Psoas muscle (tissue), 8 donors: ENCODE measurements around the gene ARSA. TPM values are rescaled to one million over a fixed set of nuclear protein-coding genes. Genes with fewer than 3 reads are reported as not detected.
A peak's percentile ranks its signal among the peaks of the same experiment; 100 is the strongest.

Source experiments
- ATAC-seq, 4 donors: fragments of 200-7000 bp; cut with Tn5 transposase; one replicate each; pipeline ENCODE4 v1.9.1; 2020; ENCODE audit warnings: moderate library complexity in 3 of 4, mild to moderate bottlenecking in 2 of 4
- DNase-seq, 2 donors: peaks; one replicate each; pipeline ENCODE4 v3.0.0-alpha.2; 2020
- H3K27ac ChIP-seq: fragments of 200-600 bp; one replicate; pipeline ENCODE4 v1.8.0; 2022
- H3K27me3 ChIP-seq, 3 donors: fragments of 200-600 bp in 1 of 3; one replicate each; pipeline versions ENCODE4 v1.6.1 to v1.8.0; 2013 to 2022; ENCODE audit warnings: low read length in 2 of 3, mild to moderate bottlenecking in 2 of 3, moderate library complexity in 1 of 3; ENCODE audit not compliant: insufficient read depth in 3 of 3
- H3K36me3 ChIP-seq, 2 donors: fragments of 200-600 bp in 1 of 2; one replicate each; pipeline versions ENCODE4 v1.6.1 to v1.8.0; 2013 to 2022; ENCODE audit warnings: low read depth in 1 of 2, mild to moderate bottlenecking in 1 of 2, moderate library complexity in 1 of 2; ENCODE audit not compliant: insufficient read depth in 1 of 2
- H3K4me1 ChIP-seq: fragments of 200-600 bp; one replicate; pipeline ENCODE4 v1.8.0; 2022
- H3K4me3 ChIP-seq: fragments of 200-600 bp; one replicate; pipeline ENCODE4 v1.8.0; 2022; ENCODE audit warnings: mild to moderate bottlenecking
- H3K9me3 ChIP-seq: fragments of 200-600 bp; one replicate; pipeline ENCODE4 v1.8.0; 2022
- WGBS, 3 donors: extraction: QIAGEN DNeasy Blood & Tissue Kit; methylation state at CpG; one replicate each; pipeline versions ENCODE4 v1.1.6 to v1.1.7; 2013; 5-methylcytosine and 5-hydroxymethylcytosine counted together
- intact Hi-C, 2 donors: fragments of 100-400 bp; cut with DNase I; formaldehyde crosslinking; loops; one replicate each; pipeline versions ENCODE4 v1.11.0 to v1.14.2; 2022
- polyA plus RNA-seq, 3 donors: library from polyadenylated mRNA; stranded (reverse); fragments of 200-250 nt; gene quantifications; one replicate each; pipeline ENCODE4 v1.2.3, GENCODE V29; 2013
- total RNA-seq, 4 donors: library from RNA; stranded (reverse); fragmentation: NEBNext Ultra II Directional in 2 of 4; extraction: Animal tissue kit (Norgen Biotek cat#: 25700) in 2 of 4; gene quantifications; one replicate each; pipeline versions ENCODE4 v1.2.1 to v1.2.4, GENCODE V29; 2021 to 2023
- TF ChIP-seq, protein P1 (sequence below): fragments of 200-600 bp; IDR thresholded peaks from one replicate; pipeline ENCODE4 v1.8.0; 2022; ENCODE audit warnings: antibody characterized with exemption
- donor health status: healthy with polysubstance abuse.
- donor health status: DM: no; HTN: no; CAD: no; lungs with moderate emphysema.
- donor health status: Bipolar disorder and iron deficiency.
- donor health status: healthy.
- donor health status: DM: yes; HTN: yes; CAD: no.
- donor health status: DM: no; HTN: no; CAD: no.
- donor health status: DM: no; HTN: no; CAD: no.
- donor health status: DM: yes; HTN: yes; CAD: no.

ARSA gene
- total and polyA plus RNA-seq, 7 donors: 8.3 to 13.6 (median 9.8) TPM

- peaks cover 0 to 65% (median 29%) of the 10 kb centered on the region in 3 donors for H3K27me3 ChIP-seq
- H3K36me3 ChIP-seq: no peaks in the 10 kb centered on the region
- no peak overlapping the region for H3K27ac ChIP-seq
- 82 to 84% (median 84%) methylated on average over 20 of the region's 20 CpGs for WGBS, 3 donors
- H3K4me3 ChIP-seq: no peak overlapping the region
- intact Hi-C loops: no loop called here
- DNase-seq: peak in 1 of 2 donors; percentile 36
- TF ChIP-seq, protein P1, sequence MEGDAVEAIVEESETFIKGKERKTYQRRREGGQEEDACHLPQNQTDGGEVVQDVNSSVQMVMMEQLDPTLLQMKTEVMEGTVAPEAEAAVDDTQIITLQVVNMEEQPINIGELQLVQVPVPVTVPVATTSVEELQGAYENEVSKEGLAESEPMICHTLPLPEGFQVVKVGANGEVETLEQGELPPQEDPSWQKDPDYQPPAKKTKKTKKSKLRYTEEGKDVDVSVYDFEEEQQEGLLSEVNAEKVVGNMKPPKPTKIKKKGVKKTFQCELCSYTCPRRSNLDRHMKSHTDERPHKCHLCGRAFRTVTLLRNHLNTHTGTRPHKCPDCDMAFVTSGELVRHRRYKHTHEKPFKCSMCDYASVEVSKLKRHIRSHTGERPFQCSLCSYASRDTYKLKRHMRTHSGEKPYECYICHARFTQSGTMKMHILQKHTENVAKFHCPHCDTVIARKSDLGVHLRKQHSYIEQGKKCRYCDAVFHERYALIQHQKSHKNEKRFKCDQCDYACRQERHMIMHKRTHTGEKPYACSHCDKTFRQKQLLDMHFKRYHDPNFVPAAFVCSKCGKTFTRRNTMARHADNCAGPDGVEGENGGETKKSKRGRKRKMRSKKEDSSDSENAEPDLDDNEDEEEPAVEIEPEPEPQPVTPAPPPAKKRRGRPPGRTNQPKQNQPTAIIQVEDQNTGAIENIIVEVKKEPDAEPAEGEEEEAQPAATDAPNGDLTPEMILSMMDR: no peak
- ATAC-seq: no peak
- H3K4me1 ChIP-seq: no peaks in the 10 kb centered on the region
- no peaks in the 10 kb centered on the region for H3K9me3 ChIP-seq
Measured at GRCh38 chr22:50605613-50606074, 22.3 kb downstream of the ARSA start.

- peak in 1 of 2 donors; percentile 41 for DNase-seq
Measured at GRCh38 chr22:50605002-50605612, 22.8 kb downstream of the ARSA start.

DNA sequence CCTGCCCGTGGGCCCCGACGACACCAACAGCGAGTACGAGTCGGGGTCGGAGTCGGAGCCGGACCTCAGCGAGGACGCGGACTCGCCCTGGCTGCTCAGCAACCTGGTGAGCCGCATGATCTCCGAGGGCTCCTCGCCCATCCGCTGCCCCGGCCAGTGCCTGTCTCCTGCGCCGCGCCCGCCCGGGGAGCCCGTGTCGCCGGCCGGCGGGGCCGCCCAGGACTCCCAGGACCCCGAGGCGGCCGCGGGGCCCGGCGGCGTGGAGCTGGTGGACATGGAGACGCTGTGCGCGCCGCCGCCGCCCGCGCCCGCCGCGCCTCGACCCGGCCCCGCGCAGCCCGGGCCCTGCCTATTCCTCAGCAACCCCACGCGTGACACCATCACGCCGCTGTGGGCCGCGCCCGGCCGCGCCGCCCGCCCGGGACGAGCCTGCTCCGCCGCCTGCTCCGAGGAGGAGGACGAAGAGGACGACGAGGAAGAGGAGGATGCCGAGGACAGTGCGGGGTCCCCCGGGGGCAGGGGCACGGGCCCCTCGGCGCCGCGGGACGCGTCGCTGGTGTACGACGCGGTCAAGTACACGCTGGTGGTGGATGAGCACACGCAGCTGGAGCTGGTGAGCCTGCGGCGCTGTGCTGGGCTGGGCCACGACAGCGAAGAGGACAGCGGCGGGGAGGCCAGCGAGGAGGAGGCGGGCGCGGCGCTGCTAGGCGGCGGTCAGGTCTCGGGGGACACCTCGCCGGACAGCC lies 23.5 kb downstream of the ARSA start:
- intact Hi-C loops: no loop called here
- ATAC-seq: no peak
- Histone ChIP-seq H3K27ac (no peak overlapping the region), H3K9me3 (no peaks in the 10 kb centered on the region), H3K27me3 (peaks cover 0 to 71% (median 29%) of the 10 kb centered on the region in 3 donors), H3K36me3 (no peaks in the 10 kb centered on the region), H3K4me1 (no peaks in the 10 kb centered on the region), H3K4me3 (no peak overlapping the region)
- no peak for DNase-seq
- WGBS, 3 donors: 45 to 48% (median 45%) methylated on average over 80 to 103 of the region's 103 CpGs
- TF ChIP-seq, protein P1: no peak

More at GRCh38 chr22:50605002-50605612, 22.8 kb downstream of the ARSA start:
- Histone ChIP-seq H3K9me3 (no peaks in the 10 kb centered on the region), H3K4me1 (no peaks in the 10 kb centered on the region), H3K27ac (no peak overlapping the region), H3K36me3 (no peaks in the 10 kb centered on the region), H3K27me3 (peaks cover 0 to 65% (median 29%) of the 10 kb centered on the region in 3 donors), H3K4me3 (no peak overlapping the region)
- TF ChIP-seq, protein P1: no peak
- ATAC-seq: no peak
- intact Hi-C loops: no loop called here
- WGBS, 3 donors: 78 to 80% (median 79%) methylated on average over 20 to 23 of the region's 23 CpGs

DNA sequence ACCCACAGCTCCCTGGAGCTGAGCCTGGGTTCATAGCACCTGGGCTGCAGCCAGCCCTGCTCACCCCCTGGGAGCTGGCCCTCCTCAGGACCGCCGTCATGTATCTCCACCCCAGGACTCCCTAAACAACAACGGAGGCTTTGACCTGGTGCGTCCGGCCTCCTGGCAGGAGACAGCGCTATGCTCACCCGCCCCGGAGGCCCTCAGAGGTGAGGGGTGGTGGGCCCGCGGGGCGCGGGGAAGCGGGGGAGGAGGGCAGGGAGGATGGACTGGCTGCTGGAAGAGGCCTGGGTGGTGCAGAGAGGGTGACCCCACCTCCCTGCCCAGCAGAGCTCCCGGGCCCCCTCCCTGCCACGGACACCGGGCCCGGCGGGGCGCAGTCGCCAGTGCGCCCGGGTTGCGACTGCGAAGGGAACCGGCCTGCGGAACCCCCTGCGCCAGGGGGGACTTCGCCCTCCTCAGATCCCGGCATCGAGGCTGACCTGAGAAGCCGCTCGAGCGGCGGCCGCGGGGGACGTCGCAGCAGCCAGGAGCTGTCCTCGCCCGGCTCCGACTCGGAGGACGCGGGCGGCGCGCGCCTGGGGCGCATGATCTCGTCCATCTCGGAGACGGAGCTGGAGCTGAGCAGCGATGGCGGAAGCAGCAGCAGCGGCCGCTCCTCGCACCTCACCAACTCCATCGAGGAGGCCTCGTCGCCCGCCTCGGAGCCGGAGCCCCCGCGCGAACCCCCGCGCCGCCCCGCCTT lies 24.3 kb downstream of the ARSA start:
- 10 to 12% (median 11%) methylated on average over 45 to 70 of the region's 70 CpGs for whole genome bisulfite sequencing, 3 donors
- Histone ChIP-seq H3K36me3 (no peaks in the 10 kb centered on the region), H3K27ac (no peak overlapping the region), H3K27me3 (peaks cover 0 to 76% (median 29%) of the 10 kb centered on the region in 3 donors), H3K9me3 (no peaks in the 10 kb centered on the region), H3K4me1 (no peaks in the 10 kb centered on the region), H3K4me3 (no peak overlapping the region)
- no peak for ATAC-seq
- DNase-seq: no peak
- TF ChIP-seq, protein P1: no peak
- intact Hi-C loops: no loop called here
